ENCODE data around the gene KCNC3.
"Not testable (repeated sequence)": the region's sequence is repeated elsewhere in the genome, so short reads cannot be mapped to it uniquely, and the experiment has no call there.

The KCNC3 gene

GRCh38 chr19:50349277-50350057, 20.3 kb upstream of the KCNC3 start:
- Histone ChIP-seq H3K36me3 (ENCODE audit: insufficient read depth, insufficient read length, low read length) (no peaks in the 10 kb centered on the region), H3K4me1 (ENCODE audit: insufficient read depth, insufficient read length) (no peaks in the 10 kb centered on the region), H3K9ac (ENCODE audit: insufficient read length, low read depth) (no peak overlapping the region), H3K27me3 (ENCODE audit: insufficient read depth, insufficient read length) (no peaks in the 10 kb centered on the region), H3K4me3 (ENCODE audit: insufficient read length, low read depth) (no peak overlapping the region), H3K9me3 (ENCODE audit: insufficient read depth, low read length) (peaks cover 6% of the 10 kb centered on the region; the same call in 1 of the 2 replicates)
- TF ChIP-seq YY1 (IDR thresholded peaks at IDR 0.05; ENCODE audit: insufficient read depth, insufficient read length), result no peak
- no peak for TF ChIP-seq SUZ12 (IDR thresholded peaks at IDR 0.05; ENCODE audit: extremely low read depth, insufficient read depth, insufficient read length)
- no peak for TF ChIP-seq ZNF274 (IDR thresholded peaks at IDR 0.05; ENCODE audit: low read depth, low read length)
- DNase-seq (ENCODE audit: low read depth, low spot score), result no peak

- H3K9ac ChIP-seq (ENCODE audit: insufficient read length, low read depth); H3K4me3 ChIP-seq (ENCODE audit: insufficient read length, low read depth); H3K27me3 ChIP-seq (ENCODE audit: insufficient read depth, insufficient read length); H3K4me1 ChIP-seq (ENCODE audit: insufficient read depth, insufficient read length); H3K36me3 ChIP-seq (ENCODE audit: insufficient read depth, insufficient read length, low read length); H3K9me3 ChIP-seq (ENCODE audit: insufficient read depth, low read length); DNase-seq (ENCODE audit: low read depth, low spot score): not testable (repeated sequence)
These were observed 18.0 kb upstream of the KCNC3 start for GRCh38 chr19:50347089-50347581.

- no peak for DNase-seq (ENCODE audit: low read depth, low spot score)
- H3K4me3 ChIP-seq (ENCODE audit: insufficient read length, low read depth), result no peak overlapping the region
These were observed 15.6 kb upstream of the KCNC3 start for GRCh38 chr19:50344661-50345318.

GRCh38 chr19:50341091-50341564, 12.0 kb upstream of the KCNC3 start:
- Histone ChIP-seq H3K9me3 (ENCODE audit: insufficient read depth, low read length) (peaks cover 8% of the 10 kb centered on the region; the same call in 1 of the 2 replicates), H3K4me1 (ENCODE audit: insufficient read depth, insufficient read length) (peaks cover 2% of the 10 kb centered on the region), H3K36me3 (ENCODE audit: insufficient read depth, insufficient read length, low read length) (peaks cover 10% of the 10 kb centered on the region), H3K4me3 (ENCODE audit: insufficient read length, low read depth) (no peak overlapping the region), H3K27me3 (ENCODE audit: insufficient read depth, insufficient read length) (no peaks in the 10 kb centered on the region), H3K9ac (ENCODE audit: insufficient read length, low read depth) (no peak overlapping the region)
- TF ChIP-seq YY1 (IDR thresholded peaks at IDR 0.05; ENCODE audit: insufficient read depth, insufficient read length) (no peak), ZNF274 (IDR thresholded peaks at IDR 0.05; ENCODE audit: low read depth, low read length) (no peak), SUZ12 (IDR thresholded peaks at IDR 0.05; ENCODE audit: extremely low read depth, insufficient read depth, insufficient read length) (no peak)
- no peak for DNase-seq (ENCODE audit: low read depth, low spot score)

More at GRCh38 chr19:50344661-50345318, 15.6 kb upstream of the KCNC3 start:
- peaks cover 8% of the 10 kb centered on the region; the same call in 1 of the 2 replicates for H3K9me3 ChIP-seq (ENCODE audit: insufficient read depth, low read length)
- no peak overlapping the region for H3K9ac ChIP-seq (ENCODE audit: insufficient read length, low read depth)
- TF ChIP-seq YY1 (IDR thresholded peaks at IDR 0.05; ENCODE audit: insufficient read depth, insufficient read length) (no peak), SUZ12 (IDR thresholded peaks at IDR 0.05; ENCODE audit: extremely low read depth, insufficient read depth, insufficient read length) (no peak), ZNF274 (IDR thresholded peaks at IDR 0.05; ENCODE audit: low read depth, low read length) (no peak)
- H3K27me3 ChIP-seq (ENCODE audit: insufficient read depth, insufficient read length), result no peaks in the 10 kb centered on the region
- peaks cover 3% of the 10 kb centered on the region for H3K36me3 ChIP-seq (ENCODE audit: insufficient read depth, insufficient read length, low read length)
- H3K4me1 ChIP-seq (ENCODE audit: insufficient read depth, insufficient read length), result peaks cover 2% of the 10 kb centered on the region

GRCh38 chr19:50340331-50340730, 11.2 kb upstream of the KCNC3 start:
- Histone ChIP-seq H3K27me3 (ENCODE audit: insufficient read depth, insufficient read length) (no peaks in the 10 kb centered on the region), H3K9me3 (ENCODE audit: insufficient read depth, low read length) (peaks cover 8% of the 10 kb centered on the region; the same call in 1 of the 2 replicates), H3K36me3 (ENCODE audit: insufficient read depth, insufficient read length, low read length) (peaks cover 10% of the 10 kb centered on the region), H3K9ac (ENCODE audit: insufficient read length, low read depth) (no peak overlapping the region), H3K4me3 (ENCODE audit: insufficient read length, low read depth) (no peak overlapping the region), H3K4me1 (ENCODE audit: insufficient read depth, insufficient read length) (peaks cover 2% of the 10 kb centered on the region)
- no peak for TF ChIP-seq SUZ12 (IDR thresholded peaks at IDR 0.05; ENCODE audit: extremely low read depth, insufficient read depth, insufficient read length)
- TF ChIP-seq YY1 (IDR thresholded peaks at IDR 0.05; ENCODE audit: insufficient read depth, insufficient read length), result no peak
- no peak for TF ChIP-seq ZNF274 (IDR thresholded peaks at IDR 0.05; ENCODE audit: low read depth, low read length)
- DNase-seq (ENCODE audit: low read depth, low spot score), result no peak

- DNase-seq (ENCODE audit: low read depth, low spot score); H3K36me3 ChIP-seq (ENCODE audit: insufficient read depth, insufficient read length, low read length); H3K9ac ChIP-seq (ENCODE audit: insufficient read length, low read depth); H3K27me3 ChIP-seq (ENCODE audit: insufficient read depth, insufficient read length); H3K9me3 ChIP-seq (ENCODE audit: insufficient read depth, low read length); H3K4me1 ChIP-seq (ENCODE audit: insufficient read depth, insufficient read length); H3K4me3 ChIP-seq (ENCODE audit: insufficient read length, low read depth): not testable (repeated sequence)
These were observed 7.9 kb upstream of the KCNC3 start for GRCh38 chr19:50337031-50337430.

GRCh38 chr19:50334741-50335421, 5.7 kb upstream of the KCNC3 start:
- no peak for TF ChIP-seq SUZ12 (IDR thresholded peaks at IDR 0.05; ENCODE audit: extremely low read depth, insufficient read depth, insufficient read length)
- TF ChIP-seq YY1 (IDR thresholded peaks at IDR 0.05; ENCODE audit: insufficient read depth, insufficient read length), result no peak
- TF ChIP-seq ZNF274 (IDR thresholded peaks at IDR 0.05; ENCODE audit: low read depth, low read length), result no peak
- no peak overlapping the region for H3K9ac ChIP-seq (ENCODE audit: insufficient read length, low read depth)
- H3K27me3 ChIP-seq (ENCODE audit: insufficient read depth, insufficient read length), result no peaks in the 10 kb centered on the region
- H3K4me1 ChIP-seq (ENCODE audit: insufficient read depth, insufficient read length), result peaks cover 9% of the 10 kb centered on the region
- H3K36me3 ChIP-seq (ENCODE audit: insufficient read depth, insufficient read length, low read length), result peaks cover 7% of the 10 kb centered on the region
- DNase-seq (ENCODE audit: low read depth, low spot score), result no peak
- H3K4me3 ChIP-seq (ENCODE audit: insufficient read length, low read depth), result no peak overlapping the region
- H3K9me3 ChIP-seq (ENCODE audit: insufficient read depth, low read length), result no peaks in the 10 kb centered on the region

Data from NT2/D1 (cell line).